GM21825 (cell line): ENCODE data around the gene RNASE13.

Source experiments
- ATAC-seq: cut with Tn5 transposase; IDR thresholded peaks from one replicate; pipeline ENCODE4 v1.9.1; 2021; ENCODE audit warnings: mild to moderate bottlenecking, moderate library complexity; ENCODE audit not compliant: unreplicated experiment

Gene RNASE13, protein sequence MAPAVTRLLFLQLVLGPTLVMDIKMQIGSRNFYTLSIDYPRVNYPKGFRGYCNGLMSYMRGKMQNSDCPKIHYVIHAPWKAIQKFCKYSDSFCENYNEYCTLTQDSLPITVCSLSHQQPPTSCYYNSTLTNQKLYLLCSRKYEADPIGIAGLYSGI

DNA sequence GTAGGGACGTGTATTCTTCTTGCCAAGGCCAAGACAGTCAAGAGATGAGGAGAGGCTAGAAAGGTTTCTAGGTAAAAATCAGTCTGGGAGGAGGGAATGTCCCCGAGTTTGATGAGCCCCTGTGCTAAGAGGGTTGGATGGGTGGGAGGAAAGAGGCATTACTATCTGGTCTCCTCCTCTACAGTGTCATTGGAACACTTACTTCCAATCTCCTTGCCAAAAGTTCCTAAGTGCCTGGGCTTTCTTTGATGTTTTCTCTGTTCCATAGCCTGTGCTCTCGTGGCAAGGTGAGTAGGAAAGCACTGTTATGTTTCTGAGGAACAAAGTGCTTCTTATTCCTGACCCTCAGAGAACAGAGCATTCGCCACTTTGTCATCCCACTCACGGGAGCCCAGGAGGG is at the start of gene RNASE13:
Gene RNASE13 (minus strand): TSS at position 101 of the 400 bp plus-strand sequence. CDS start 519 bp downstream, outside the sequence.
- ATAC-seq: no peak

DNA sequence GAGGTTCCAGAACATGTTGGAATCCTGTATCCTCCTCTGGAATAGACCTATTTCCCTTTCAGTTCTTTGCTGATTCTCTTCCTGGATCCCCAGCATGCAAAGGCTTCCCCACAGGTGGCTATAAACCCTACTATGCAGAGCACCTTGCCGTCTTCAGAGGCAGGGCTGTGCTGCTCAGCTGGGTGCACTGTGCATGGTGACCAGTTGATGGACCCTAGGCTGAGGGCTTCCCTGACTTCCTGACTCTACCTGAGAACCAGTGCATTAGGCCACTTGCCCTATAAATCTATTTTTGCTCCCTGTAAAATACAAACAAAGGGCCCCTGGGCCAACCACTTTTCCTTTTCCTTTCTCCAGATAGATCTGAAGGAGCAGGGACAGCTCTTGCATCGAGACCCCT is 49.8 kb upstream of the RNASE13 start:
- no peak for ATAC-seq

DNA sequence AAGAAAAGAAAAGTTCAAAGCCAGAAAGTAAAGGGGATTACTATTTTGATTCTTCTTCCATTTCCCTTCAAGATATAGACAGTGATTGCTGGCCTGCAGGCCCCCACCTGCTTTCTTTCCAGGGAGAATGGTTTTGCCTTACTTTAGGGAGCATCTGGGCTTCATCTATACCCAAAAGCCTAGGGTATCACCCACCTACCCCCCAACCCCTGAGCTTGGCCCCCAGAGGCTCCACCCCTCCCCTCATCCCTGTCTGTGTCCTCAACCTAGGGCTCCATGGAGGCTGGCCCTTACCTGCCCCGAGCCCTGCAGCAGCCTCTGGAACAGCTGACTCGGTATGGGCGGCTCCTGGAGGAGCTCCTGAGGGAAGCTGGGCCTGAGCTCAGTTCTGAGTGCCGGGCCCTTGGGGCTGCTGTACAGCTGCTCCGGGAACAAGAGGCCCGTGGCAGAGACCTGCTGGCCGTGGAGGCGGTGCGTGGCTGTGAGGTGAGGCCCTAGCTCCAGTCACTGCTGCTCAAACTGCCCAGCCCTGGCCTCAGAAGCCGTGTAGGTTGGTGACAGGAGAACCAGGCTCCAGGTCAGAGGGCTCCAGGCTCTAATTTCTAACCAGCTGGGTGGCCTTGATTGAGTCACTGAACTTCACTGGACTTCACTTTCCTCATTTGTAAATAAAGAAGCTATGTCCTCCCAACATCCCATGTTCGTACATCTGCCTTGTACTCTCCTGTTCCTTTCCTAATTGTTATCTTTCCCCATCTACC is 49.1 kb upstream of the RNASE13 start:
- no peak for ATAC-seq

DNA sequence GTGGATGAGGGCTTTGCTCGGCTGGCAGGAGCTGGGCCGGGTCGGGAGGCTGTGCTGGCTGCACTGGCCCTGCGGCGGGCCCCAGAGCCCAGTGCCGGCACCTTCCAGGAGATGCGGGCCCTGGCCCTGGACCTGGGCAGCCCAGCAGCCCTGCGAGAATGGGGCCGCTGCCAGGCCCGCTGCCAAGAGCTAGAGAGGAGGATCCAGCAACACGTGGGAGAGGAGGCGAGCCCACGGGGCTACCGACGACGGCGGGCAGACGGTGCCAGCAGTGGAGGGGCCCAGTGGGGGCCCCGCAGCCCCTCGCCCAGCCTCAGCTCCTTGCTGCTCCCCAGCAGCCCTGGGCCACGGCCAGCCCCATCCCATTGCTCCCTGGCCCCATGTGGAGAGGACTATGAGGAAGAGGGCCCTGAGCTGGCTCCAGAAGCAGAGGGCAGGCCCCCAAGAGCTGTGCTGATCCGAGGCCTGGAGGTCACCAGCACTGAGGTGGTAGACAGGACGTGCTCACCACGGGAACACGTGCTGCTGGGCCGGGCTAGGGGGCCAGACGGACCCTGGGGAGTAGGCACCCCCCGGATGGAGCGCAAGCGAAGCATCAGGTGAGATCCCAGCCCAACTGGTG is 47.0 kb upstream of the RNASE13 start:
- ATAC-seq: no peak

DNA sequence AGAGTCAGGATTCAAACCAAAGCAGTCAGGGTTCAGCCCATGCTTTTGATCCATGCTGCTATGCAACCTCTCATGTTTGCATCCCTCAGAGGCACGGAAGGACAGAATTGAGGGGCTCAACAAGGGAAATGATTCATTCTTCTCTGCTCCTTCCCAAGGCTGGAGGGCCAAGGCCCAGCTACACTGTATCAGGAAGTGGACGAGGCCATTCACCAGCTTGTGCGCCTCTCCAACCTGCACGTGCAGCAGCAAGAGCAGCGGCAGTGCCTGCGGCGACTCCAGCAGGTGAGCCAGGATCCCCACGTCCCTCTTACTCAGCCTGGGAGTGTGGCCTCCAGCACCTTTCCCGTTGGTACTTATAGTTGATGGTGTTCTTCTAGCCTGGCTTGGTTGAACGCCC is 44.1 kb upstream of the RNASE13 start:
- no peak for ATAC-seq

DNA sequence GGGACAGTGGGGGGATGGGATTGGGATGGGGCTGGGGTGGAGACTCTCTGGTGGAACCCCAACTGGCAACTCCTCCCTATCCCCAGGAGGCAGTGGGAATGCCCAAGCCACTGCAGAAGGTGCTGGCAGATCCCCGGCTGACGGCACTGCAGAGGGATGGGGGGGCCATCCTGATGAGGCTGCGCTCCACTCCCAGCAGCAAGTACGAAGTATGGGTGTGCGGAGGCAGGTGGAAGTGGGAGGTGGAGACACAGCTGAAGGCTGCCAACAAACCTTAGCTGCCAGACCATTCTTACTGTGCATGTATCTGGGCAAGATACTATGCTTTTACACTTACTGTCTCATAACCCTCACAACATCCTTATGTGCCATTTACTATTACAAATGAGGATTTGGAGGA is 43.7 kb upstream of the RNASE13 start:
- no peak for ATAC-seq

DNA sequence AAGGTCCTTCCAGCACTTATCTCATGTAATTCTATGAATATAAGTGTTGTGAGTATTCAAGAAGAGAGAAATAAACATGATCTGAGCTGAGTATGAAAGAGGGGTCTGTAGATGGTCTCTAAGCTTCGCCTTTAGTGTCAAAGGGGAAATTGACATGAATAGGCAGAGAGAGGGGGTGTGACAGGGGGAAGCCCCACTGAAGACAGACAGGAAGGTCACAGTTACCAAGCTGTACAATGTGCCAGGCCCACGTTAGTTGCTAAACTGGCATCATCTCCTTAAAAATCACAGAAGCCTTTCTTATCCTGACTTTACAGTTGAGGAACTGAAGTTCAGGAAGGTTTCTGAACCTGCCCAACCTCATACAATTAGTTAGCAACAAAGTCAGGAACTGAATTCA is 43.1 kb upstream of the RNASE13 start:
- no peak for ATAC-seq

DNA sequence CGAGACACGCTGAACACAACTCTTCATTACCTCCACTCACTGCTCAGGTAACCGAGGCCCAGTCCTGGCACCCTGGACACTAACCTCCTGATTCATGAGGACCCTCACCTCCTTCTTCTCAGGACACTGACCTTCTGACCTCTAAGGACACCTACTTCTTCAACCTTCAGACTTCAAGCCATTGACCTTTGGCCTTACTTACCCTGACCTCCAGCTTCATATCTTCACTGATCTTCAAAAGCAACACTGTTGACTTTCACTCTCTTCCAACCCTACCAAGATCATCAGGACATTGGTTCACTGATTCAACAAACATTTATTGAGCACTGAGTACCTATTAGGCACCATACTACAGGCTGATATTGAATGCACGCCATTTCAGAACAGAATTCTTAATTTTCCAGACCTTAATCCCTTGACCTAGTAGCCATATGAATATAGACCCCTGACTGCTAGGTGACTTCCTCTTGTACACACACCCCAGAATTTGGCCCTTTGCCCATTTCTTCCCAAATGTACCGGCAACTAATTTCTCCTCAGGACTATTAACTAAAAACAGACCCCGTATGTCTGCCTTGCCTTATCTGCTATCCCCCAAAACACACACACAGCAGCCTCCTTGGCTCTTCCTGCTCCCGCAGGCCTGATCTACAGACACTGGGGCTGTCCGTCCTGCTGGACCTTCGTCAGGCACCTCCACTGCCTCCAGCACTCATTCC is 41.3 kb upstream of the RNASE13 start:
- ATAC-seq: no peak

DNA sequence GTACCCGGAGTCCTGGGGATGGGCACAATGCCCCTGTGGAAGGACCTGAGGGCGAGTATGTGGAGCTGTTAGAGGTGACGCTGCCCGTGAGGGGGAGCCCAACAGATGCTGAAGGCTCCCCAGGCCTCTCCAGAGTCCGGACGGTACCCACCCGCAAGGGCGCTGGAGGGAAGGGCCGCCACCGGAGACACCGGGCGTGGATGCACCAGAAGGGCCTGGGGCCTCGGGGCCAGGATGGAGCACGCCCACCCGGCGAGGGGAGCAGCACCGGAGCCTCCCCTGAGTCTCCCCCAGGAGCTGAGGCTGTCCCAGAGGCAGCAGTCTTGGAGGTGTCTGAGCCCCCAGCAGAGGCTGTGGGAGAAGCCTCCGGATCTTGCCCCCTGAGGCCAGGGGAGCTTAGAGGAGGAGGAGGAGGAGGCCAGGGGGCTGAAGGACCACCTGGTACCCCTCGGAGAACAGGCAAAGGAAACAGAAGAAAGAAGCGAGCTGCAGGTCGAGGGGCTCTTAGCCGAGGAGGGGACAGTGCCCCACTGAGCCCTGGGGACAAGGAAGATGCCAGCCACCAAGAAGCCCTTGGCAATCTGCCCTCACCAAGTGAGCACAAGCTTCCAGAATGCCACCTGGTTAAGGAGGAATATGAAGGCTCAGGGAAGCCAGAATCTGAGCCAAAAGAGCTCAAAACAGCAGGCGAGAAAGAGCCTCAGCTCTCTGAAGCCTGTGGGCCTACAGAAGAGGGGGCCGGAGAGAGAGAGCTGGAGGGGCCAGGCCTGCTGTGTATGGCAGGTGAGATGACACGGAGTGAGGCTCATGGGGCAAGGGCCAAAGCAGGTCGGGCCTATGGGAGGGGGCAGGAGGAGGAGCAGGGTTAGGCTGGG is 40.0 kb upstream of the RNASE13 start:
- no peak for ATAC-seq

DNA sequence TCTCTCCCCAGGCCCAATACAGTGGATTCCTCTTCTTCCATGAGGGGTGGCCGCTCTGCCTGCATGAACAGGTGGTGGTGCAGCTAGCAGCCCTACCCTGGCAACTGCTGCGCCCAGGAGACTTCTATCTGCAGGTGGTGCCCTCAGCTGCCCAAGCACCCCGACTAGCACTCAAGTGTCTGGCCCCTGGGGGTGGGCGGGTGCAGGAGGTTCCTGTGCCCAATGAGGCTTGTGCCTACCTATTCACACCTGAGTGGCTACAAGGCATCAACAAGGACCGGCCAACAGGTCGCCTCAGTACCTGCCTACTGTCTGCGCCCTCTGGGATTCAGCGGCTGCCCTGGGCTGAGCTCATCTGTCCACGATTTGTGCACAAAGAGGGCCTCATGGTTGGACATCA is 39.3 kb upstream of the RNASE13 start:
- no peak for ATAC-seq

DNA sequence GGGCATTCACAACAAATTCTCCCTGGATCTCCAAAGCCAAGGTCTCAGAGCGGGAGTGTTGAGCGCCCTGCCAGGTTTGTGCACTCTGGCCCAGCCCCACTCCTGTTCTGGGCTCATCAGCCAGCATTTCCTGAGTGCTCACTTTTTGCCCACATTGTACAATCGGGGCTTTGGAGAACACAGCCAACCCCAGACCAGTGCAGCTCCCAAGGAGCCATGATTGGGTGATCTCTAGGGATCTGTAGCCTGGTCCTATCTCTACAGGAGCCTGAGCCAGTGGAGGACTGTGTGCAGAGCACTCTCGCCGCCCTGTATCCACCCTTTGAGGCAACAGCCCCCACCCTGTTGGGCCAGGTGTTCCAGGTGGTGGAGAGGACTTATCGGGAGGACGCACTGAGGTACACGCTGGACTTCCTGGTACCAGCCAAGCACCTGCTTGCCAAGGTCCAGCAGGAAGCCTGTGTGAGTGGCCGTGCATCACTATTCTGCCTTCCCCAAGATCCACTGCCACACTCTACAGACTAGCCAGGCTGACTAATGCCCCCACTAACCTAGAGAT is 38.3 kb upstream of the RNASE13 start:
- no peak for ATAC-seq

DNA sequence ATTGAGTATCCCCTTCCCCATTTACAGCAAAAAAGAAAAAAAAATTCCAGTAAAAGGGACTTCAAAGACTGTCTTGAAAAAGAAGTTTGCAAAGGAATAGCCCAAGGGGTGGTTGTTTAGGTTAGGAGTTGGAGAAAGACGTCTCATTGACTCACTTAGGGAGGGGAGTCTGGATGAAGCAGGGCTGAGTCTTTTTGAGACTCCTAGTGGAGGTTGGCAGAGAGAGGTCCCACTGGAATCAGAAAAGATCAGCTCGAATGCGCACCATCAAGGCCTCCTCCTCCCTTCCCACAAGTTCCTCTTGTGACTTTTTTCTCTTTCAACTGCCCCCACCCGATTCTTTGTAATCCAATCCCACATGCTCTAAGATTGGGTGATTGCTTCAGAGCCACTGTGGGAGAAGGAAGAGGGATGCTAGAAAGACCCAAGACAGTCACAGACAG is 37.4 kb upstream of the RNASE13 start:
- ATAC-seq: no peak

DNA sequence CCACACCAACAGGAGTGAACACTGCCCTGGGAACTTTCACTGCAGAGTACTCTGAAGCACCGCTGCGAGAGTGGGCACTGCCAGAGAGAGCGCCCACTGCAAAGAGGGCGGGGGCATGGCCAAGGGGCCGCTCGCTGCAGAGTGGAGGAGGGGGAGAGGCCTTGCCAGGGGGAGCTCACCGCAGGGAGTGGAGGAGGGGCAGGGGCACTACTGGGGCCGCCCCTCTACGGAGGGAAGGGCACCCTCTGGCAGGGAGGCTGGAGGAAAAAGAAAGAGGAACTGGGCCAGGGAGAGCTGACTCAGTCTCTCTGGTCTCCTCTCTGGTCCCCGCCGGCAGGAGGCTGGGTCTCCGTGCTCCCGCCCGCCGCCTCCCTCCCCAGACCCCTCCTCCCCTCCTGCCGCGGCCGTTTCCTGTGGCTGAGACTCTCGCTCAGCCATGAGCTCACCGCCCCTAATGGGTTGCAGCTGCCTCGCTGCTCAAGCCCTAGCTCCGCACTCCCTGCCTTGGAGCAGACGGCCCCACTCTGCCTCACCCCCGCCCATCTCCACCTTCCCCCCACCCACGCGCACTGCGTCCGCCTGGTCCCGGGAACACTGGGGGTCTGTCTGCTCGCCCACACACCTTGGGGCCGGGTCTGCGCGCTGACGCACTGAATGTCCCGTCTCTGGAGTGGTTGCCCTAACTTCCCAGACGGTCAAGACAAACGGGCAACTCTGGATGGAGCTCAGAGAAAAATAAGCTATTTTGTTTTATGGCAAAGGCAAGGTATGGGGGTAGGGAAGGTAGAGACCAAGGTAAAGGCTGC is 36.8 kb upstream of the RNASE13 start:
- ATAC-seq: peak; percentile 81

DNA sequence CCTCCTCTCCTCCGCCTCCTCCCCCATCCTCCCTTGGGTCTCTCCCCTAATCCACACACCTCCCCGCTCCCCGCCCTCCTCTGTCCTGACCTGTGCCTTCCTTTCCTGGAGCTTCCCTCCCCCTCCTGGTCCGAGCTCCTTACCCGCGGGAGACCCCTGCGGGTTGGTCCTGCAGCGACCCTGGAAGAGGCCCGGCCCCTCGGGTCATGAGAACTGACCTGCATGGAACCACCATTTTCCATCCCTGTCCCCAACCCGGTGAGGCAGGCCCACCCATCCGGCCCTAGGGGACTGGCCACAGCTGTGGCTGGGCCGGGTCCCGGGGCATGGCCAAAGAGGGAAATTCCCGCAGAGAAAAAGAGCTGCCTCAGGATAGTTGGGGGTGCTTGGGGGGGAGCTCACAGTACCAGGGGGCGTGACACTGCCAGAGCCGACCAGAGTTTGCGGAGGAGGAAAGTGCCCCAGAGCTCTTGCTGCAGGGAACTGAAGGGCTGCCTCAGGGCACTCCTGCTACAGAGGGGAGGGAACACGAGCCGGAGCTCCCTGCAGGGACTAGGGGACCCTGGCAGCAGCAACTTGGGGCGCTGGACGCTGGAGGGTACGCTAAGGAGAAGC is 36.1 kb upstream of the RNASE13 start:
- peak; percentile 10 for ATAC-seq

DNA sequence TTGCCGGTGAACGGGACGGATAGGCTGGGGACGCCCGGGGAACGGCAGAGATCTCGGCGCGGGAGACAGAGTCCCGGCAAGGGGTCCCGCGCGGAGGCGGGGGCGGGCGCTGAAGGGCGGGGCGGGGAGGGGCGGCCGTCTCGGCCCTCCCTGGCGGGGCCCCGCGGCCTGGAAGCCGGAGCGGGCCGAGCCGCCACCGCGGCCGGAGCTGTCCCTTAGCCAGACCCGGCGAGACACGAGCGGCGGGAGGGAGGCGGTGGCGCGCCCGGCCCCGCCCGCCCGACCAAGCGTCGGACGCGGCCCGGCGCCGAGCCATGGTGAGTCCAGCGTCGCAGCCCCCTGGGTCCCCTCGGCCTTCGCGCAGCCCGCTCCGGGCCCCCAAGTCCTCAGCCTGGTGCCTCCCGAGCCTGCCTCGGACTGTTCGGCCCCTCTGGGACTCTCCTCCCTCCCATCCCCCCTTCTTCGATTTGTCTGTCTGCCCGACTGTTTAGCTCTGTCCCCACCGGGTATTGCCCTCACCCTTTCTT is 35.5 kb upstream of the RNASE13 start, which contains the start of gene ARHGEF40:
Gene ARHGEF40 (plus strand): TSS at position 222 of the 527 bp plus-strand sequence. CDS start 93 bp downstream, at position 315.
- no peak for ATAC-seq

DNA sequence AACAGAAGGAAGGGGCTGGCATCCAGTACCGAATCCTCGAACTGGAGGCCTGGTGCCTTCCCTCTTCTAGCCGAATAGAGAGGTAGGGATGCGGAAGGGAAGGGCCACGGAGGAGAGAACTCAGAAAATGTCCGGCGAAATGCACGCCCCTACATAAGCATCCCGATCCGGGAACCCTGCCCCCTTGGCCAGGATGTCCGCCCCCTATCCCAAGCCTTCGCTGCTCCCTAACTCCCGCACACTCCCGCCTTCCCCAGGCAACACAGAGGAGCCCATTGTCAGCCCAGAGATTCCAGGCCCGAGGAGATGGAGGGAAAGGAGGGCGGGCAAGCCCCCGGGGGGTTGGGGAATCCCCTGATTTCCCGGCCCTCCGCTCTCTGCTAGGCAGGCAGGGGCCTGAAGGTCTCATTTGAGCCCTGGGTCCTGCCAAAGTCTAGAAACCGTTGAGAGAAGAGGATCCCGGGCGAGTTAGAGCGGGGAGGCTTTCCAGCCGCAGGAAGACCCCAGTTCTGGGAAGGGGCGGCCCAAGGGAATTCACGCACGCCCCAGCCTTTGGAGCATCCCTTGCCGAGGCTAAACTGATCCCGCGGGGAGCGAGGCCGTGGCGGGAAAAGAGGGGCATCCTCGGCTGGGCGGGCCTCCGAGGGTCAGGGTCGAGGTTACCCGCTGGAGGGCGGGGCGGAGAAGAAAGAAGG is 34.9 kb upstream of the RNASE13 start:
- no peak for ATAC-seq

DNA sequence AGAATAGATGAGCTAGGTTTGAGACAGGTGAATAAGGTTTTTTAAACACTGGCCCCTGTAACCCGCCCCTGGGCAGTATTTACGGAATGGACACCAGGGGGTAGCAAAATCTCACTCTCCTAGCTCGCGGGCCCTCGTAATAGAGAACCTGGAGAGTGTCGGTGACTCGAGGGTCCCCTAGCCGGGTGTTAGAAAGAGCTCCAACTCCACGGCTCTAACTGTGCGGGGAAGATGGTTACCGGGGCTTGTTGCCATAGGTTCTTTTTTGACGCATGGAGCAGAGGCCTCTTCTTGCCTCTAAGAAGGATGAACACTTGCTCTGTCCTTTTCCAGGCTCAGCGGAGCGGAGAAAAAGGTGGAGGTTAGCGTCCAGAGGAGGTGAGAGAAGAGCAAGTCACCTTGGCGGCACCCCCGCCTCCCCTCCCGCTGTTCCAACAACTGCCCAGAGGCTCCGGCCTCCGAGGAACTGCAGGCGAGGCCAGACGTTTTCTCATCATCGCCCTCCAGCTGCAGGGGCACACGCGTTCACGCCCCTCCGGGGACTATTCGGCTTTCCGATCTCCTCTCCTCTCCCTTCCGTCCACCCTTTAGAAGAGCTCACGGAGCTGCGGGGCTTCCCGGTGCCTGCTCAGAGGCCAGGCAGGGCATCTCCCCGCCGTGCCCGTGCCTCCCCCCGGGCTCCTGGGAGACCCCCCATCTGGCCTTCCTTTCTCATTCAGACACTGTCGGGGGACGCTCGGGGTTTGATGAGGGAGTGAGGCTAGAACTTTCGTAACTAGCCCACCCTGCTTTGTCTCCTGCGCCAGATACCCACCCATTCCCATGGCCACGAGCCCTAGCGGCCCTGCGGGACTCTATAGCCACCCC is 34.1 kb upstream of the RNASE13 start:
- ATAC-seq: no peak
